NOMO-1 (cell line): ENCODE data around the gene KCNQ5.
"Not testable (repeated sequence)": the region's sequence is repeated elsewhere in the genome, so short reads cannot be mapped to it uniquely, and the experiment has no call there.

Experiments
- DNase-seq, 2 experiments: peaks; one replicate each; lab custom pipeline; 2025; ENCODE audit not compliant: unreplicated experiment in 2 of 2; lab: John Stamatoyannopoulos, UW

KCNQ5 gene

DNA sequence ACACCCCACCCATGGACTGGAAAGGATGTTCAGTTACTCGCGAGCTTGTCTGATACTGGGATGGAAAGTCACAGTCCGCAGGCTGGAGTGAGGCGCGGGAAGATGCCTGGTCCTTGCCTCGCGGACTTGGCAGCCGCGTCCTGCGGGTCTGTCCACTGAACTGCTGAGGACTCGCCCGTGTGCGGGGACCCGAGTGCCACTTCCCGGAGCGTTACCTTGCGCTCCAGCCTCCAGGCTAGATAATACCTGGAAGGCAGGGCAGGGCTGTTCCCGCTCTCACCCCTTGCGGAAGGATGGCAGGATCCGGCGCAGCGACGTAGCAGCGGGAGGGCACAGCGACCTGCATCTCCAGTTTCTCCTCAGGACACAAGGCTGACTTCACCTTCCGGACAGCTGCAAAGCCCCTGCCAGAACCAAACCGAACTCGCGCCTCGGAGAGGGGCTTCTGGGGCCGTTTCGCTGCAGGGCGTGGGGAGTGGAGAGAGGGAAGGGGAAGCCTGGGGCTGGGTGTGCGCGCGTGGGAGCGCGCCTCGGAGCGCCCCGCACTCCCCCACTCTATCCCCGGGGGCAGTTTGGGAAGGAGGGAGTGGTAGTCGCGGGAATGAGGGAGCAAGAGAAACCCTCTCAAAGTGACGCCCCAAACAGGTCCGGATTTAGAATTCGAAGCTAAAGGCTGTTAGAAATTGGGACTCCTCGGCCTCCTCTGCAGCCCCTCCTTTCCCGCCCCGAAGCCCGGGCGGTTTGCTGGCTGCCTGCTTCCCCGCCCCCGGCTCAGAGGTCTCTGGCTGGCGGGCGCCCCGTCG, at the start of gene KCNQ5:
KCNQ5 (plus strand) TSS at position 774 of the 803 bp plus-strand sequence.
- DNase-seq = no peak

DNA sequence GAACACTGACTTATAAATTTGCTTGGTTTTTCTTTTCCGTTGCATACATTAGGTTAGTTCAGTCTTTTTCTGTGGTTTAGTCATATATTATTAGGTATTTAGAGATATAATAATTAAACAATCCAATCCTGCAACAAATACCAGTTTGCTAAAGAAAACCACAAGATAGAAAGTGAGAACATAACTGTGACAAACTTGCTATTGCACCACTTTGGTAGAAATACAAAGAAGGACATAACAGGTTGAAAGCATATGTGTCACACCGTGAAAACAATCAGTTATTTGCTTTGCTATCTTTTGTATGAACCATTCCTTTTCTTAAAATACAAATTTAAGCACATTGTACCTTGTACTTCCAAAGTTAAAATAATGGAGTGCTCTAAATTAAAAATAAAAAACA, 42.0 kb upstream of the KCNQ5 start:
- DNase-seq = peak in 1 of 2 experiments; percentile 62

- DNase-seq = peak; percentile 65 to 94
Observed at GRCh38 chr6:72580281-72580940, 41.5 kb upstream of the KCNQ5 start.

GRCh38 chr6:72580950-72581349, 40.9 kb upstream of the KCNQ5 start:
- not testable (repeated sequence) for DNase-seq

DNA sequence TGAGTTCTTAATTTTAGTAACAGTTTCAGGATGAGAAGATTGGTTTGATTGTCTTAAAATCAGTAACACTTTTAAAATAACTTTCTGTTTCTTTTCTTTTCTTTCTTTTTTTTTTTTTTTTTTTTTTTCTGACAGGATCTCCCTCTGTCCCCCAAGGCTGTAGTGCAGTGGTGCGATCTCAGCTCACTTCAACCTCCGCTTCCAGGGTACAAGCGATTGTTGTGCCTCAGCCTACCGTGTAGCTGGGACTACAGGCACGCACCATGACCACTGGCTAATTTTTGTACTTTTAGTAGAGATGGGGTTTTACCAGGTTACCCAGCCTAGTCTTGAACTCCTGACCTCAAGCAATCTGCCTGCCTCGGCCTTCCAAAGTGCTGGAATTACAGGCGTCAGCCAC, 33.7 kb upstream of the KCNQ5 start:
- DNase-seq = no peak

DNA sequence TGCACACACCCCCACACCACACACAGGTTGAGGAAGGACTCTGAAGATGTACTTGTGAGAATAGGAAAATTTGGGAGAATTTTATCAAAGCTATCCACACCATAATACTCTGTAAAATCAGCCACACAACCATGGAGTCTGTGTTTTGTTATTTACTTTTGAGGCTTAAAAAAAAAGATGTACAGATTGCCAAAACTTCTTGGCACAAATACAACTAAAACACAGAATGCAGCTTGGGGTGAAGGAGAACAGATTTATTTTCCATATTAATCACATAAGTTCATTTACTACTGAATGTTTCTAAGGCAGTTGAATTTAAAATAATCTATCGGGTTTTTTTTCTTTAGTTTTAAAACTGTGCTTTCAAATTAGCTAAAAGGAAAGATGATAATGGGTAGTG, 32.8 kb upstream of the KCNQ5 start:
- DNase-seq = no peak

DNA sequence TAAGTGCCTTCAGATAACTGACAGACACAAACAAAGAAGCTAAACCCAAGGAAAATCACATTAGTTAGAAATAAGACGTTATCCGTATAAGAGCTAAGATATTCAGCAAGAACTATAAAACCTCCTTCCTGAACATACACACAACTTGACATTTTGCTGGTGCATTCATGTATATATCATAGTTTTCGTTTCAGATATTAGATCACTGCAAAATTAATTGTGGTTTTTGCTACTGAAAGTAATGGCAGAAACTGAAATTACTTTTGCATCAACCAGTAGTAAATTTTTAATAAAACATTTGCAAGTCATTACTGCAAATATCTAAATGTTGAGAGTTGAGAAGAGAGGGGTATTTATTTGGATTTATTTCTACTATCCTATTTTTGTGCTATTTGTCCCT, 26.1 kb upstream of the KCNQ5 start:
- DNase-seq = no peak

GRCh38 chr6:72616406-72617015, 5.4 kb upstream of the KCNQ5 start:
- DNase-seq = peak; percentile 15 to 70

DNA sequence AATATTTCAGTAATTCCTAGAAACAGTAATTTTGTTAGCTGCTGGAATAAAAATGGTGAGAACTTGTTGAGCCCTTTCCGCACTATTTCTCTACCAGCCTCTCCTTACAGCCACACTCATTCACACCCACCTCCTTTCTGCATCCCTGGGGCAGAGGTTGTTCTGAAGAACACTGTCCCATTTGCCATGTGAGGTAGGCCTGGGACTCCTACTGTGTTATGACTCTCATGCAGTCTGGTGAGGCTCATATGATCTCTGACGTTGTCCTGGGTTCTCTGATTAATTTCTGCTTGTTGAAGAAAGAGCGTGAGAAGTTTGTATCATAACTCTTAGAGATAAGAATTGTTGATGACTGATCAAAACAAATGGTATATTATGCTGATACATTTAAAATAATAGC, 4.1 kb upstream of the KCNQ5 start:
- no peak for DNase-seq

DNA sequence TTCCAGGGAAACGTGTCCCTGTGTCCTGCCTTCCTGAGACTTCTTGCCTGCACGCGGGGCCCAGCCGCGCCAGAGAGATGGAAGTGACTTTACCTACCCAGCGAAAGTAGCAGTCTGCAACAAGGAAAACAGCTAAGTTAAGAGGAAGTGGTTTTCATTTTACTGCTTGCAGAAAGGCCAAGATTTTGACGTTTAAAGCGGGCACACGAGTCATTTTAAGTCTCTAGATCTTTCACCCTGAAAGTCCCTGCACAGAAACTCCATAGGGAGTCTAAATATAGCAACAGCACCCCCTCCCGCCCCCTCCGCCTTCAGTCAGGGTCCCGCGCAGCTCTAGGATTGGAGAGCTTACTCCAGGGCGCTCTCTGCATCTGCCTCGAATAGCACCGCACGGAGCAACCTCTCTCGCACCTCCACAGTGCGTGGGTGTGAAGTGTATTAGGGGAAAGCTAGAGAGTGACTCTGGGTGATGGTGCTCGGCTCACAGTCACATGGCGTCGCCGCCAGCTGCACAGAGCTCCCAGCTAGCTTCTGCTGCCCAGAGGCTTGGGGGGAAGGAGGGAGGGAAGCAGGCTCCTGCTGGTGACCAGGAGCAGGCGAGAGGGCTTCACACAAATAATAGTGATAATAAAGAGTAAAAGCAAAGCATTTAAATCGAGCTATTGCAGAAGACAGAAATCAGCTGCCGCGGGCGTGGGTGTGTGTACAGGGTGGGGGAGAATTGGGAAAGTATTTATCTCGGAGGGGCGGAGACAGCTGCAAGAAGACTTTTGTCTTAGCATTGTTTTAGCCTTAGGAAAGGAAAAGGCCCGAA, 1.8 kb upstream of the KCNQ5 start:
- DNase-seq = peak; percentile 45 to 56

DNA sequence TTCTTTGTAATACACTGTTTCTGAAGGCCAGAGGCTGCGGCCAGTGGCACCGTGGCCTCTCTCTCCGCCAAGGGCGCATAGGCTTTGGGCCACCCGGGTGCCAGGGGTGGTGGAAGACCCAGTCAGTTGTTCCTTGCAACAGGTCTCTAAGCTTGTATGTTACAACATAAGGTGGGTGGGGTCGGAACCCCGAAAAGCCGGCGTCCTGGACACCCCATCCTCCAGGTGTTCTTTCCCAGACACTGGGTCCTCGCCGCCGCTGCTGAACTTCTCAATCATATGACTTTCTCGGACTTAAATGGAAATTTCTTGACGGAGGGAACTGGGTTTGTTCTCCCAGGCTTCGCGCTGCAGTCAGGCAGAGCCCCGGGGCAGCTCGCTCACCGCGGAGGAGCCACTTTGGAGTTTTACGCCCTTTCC, 983 bp upstream of the KCNQ5 start:
- peak in 1 of 2 experiments; percentile 12 for DNase-seq

- DNase-seq = peak; percentile 46 to 52
Observed at GRCh38 chr6:72622094-72622940, 453 bp downstream of the KCNQ5 start.

- DNase-seq = peak in 1 of 2 experiments; percentile 31
Observed at GRCh38 chr6:72623808-72624207, 1.9 kb downstream of the KCNQ5 start.

GRCh38 chr6:72624557-72625160, 2.8 kb downstream of the KCNQ5 start:
- DNase-seq = peak; percentile 31 to 62

DNA sequence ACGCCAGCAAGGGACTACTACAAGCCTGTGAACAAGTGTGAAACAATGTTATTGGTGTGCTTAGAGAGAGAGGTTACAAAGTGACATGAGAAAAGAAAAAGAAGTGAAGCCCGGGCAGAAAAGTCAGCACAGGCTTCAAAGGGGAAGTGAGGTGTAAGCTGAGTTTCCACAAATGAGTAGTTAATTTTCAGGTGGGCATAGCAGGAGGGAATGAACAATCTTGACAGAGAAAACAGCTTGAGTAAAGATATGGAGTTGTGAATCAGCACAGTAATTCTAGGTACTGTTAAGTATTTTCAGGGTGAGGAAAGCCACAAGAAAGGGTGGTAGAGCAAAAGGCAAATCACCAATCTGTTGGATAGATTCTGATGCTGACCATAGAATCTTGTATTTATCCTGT, 4.3 kb downstream of the KCNQ5 start:
- DNase-seq = peak in 1 of 2 experiments; percentile 9

DNA sequence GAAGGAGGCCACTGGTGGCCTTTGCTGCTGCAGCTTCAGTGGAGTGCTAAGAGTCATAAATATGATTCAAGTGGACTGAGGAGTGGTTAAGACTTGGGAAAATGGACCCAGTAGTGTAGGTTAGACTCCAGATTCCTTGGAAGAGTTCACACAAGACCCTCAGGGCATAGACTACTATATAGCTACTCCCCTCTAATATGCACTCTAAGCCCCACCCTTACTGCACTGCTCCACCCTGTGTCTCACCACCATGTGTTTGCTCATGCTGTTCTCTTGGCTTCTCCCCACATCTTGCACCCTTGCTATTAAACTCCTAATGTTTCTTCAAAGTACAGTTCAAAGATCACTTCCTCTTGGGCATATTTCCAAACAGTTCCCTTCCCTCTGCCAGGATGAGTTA, 5.7 kb downstream of the KCNQ5 start:
- DNase-seq = no peak

- DNase-seq = no peak
Observed at GRCh38 chr6:72631480-72631879, 9.6 kb downstream of the KCNQ5 start.

DNA sequence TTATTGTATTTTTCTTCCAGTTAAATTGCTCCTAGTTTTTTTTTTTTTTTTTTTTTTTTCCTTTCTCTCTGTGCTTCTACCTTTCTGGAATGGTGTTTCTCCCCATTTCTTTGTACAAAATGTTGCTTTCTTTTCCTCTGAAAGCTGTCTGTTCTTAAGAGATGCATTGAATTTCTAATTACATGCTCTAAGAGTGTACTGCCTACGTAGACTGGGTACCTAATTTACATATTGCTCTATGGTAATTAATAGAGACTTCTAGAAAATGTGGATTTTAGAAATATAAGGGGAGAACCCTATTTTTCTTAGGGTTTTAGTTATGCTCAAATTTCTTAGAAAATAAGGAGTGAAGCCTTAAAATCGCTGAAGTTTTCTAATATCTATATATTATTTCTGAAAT, 13.8 kb downstream of the KCNQ5 start:
- DNase-seq = no peak

DNA sequence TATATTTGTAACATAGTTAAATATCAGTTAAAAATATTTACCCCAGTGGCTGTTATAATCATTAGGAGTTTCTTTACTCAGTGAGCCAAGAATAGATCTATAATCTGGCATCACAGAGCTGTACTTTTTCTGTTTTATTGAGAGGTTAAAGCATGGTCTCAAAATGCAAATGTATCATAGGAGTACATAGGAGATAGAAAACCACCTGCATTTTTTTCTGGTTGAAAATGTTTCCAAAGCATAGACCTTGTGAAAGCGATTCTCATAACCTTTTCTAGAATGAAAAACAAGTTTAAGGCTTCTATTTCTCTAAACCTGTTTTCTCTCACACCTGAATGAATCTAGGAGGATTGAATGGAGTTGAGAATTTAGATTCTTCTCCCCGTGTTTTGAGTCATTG, 14.4 kb downstream of the KCNQ5 start:
- DNase-seq = no peak

DNA sequence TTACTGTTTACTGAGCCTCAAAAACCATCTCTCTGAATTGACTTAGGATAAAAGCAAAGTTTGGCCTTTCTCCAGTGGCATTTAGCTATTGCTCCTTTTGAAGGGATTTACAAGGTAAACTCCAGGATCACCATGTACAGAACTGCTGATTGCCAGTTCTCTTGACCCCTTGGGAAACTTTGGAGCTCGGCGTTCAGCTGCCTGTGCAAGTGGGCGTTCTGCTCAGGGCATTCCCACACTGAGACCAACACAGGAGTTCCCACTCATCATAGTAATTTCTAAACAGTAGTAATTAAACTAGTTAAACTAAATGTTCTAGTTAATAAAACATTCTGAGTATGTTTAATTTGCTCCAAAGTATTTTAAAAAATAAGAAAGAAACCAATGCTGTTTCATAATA, 14.9 kb downstream of the KCNQ5 start:
- no peak for DNase-seq
